HepG2 (cell line): Measurements from ENCODE around the gene RRBP1. TPM values are rescaled to one million over a fixed set of nuclear protein-coding genes. Genes with fewer than 3 reads are reported as not detected.

ENCODE experiments used
- ATF1 ChIP-seq: IDR thresholded peaks from 2 replicates; pipeline ENCODE4 v1.6.1; 2016; ENCODE audit warnings: mild to moderate bottlenecking, control low read depth
- IRX3 ChIP-seq: sonication (generic); formaldehyde crosslinking; IDR thresholded peaks from 2 replicates; pipeline ENCODE4 v1.8.1; 2023; ENCODE audit warnings: mild to moderate bottlenecking, low read depth, missing genetic modification reagents, borderline replicate concordance
- KMT2B ChIP-seq: IDR thresholded peaks from 2 replicates; pipeline ENCODE4 v1.6.1; 2016; ENCODE audit warnings: missing genetic modification reagents, missing compliant biosample characterization
- MXI1 ChIP-seq: IDR thresholded peaks from 3 replicates; pipeline ENCODE4 v1.6.1; 2012; ENCODE audit warnings: low read depth, low read length, inconsistent platforms, borderline replicate concordance
- TGIF2 ChIP-seq: IDR thresholded peaks from 2 replicates; pipeline ENCODE4 v1.6.1; 2016; ENCODE audit warnings: control low read depth, missing compliant biosample characterization
- TSC22D2 ChIP-seq: sonication (generic); formaldehyde crosslinking; IDR thresholded peaks from 2 replicates; pipeline ENCODE4 v1.5.1; 2020; ENCODE audit warnings: missing genetic modification reagents, mild to moderate bottlenecking, borderline replicate concordance
- ZKSCAN8 ChIP-seq: IDR thresholded peaks from 2 replicates; pipeline ENCODE4 v1.6.1; 2016; ENCODE audit warnings: borderline replicate concordance, missing genetic modification reagents, missing compliant biosample characterization
- ZNF138 ChIP-seq: sonication (generic); formaldehyde crosslinking; IDR thresholded peaks from 2 replicates; pipeline ENCODE4 v1.5.0; 2020; ENCODE audit warnings: mild to moderate bottlenecking, low read depth, missing genetic modification reagents
- ZNF180 ChIP-seq: sonication (generic); formaldehyde crosslinking; IDR thresholded peaks from 2 replicates; pipeline ENCODE4 v1.4.0; 2020; ENCODE audit warnings: low read depth, missing genetic modification reagents, borderline replicate concordance
- ZNF230 ChIP-seq: sonication (generic); formaldehyde crosslinking; IDR thresholded peaks from 2 replicates; pipeline ENCODE4 v1.4.0; 2020; ENCODE audit warnings: mild to moderate bottlenecking, missing genetic modification reagents
- ZNF430 ChIP-seq: sonication (generic); formaldehyde crosslinking; IDR thresholded peaks from 2 replicates; pipeline ENCODE4 v1.9.0; 2021; ENCODE audit warnings: mild to moderate bottlenecking, missing genetic modification reagents
- ZNF543 ChIP-seq: sonication (generic); formaldehyde crosslinking; IDR thresholded peaks from 2 replicates; pipeline ENCODE4 v1.4.0; 2020; ENCODE audit warnings: mild to moderate bottlenecking, missing genetic modification reagents
- ZNF749 ChIP-seq: sonication (generic); formaldehyde crosslinking; IDR thresholded peaks from 2 replicates; pipeline ENCODE4 v1.8.0; 2022; ENCODE audit warnings: mild to moderate bottlenecking, missing genetic modification reagents, moderate library complexity, borderline replicate concordance
- polyA plus RNA-seq, 8 experiments: library from polyadenylated mRNA; depleted of rRNA in 3 of 8; stranded (reverse) in 7 of 8; unstranded in 1 of 8; fragments of >200 nt; fragmentation: Illumina TruSeq in 4 of 8; extraction: Trizol in 4 of 8; gene quantifications; 2 replicates each; pipeline versions ENCODE4 v1.2.1 to v1.2.3, GENCODE V29; 2011 to 2016; ENCODE audit warnings: low read depth in 4 of 8, missing spikeins in 1 of 8, mixed read lengths in 1 of 8; ENCODE audit not compliant: insufficient read depth in 1 of 8
- total RNA-seq, 5 experiments: library from RNA; depleted of rRNA; stranded (reverse); fragments of >200 nt; fragmentation: Illumina TruSeq; extraction: Trizol; gene quantifications; 2 replicates each; pipeline ENCODE4 v1.2.3, GENCODE V29; 2016; ENCODE audit warnings: low read depth in 1 of 5
- TF ChIP-seq, protein P1 (sequence below): sonication (generic); formaldehyde crosslinking; IDR thresholded peaks from 2 replicates; pipeline ENCODE4 v1.5.1; 2020; ENCODE audit warnings: missing genetic modification reagents, mild to moderate bottlenecking, borderline replicate concordance
- TF ChIP-seq, protein P2 (sequence below): sonication (generic); formaldehyde crosslinking; IDR thresholded peaks from 2 replicates; pipeline ENCODE4 v1.5.1; 2020; ENCODE audit warnings: mild to moderate bottlenecking, missing genetic modification reagents, moderate library complexity
- TF ChIP-seq, protein P3 (sequence below): sonication (generic); formaldehyde crosslinking; IDR thresholded peaks from 2 replicates; pipeline ENCODE4 v1.8.0; 2022; ENCODE audit warnings: mild to moderate bottlenecking, missing genetic modification reagents, borderline replicate concordance
- TF ChIP-seq, protein P4 (sequence below): sonication (generic); formaldehyde crosslinking; IDR thresholded peaks from 2 replicates; pipeline ENCODE4 v1.5.0; 2020; ENCODE audit warnings: mild to moderate bottlenecking, missing genetic modification reagents, borderline replicate concordance
- TF ChIP-seq, protein P5 (sequence below): sonication (generic); formaldehyde crosslinking; IDR thresholded peaks from 2 replicates; pipeline ENCODE4 v1.5.0; 2020; ENCODE audit warnings: missing genetic modification reagents

RRBP1 gene
- total and polyA plus RNA-seq, 2 of the 13 experiments (the other 11 are each of a cell fraction or from before 2014, with no cell fraction given): 150 to 222 TPM

DNA sequence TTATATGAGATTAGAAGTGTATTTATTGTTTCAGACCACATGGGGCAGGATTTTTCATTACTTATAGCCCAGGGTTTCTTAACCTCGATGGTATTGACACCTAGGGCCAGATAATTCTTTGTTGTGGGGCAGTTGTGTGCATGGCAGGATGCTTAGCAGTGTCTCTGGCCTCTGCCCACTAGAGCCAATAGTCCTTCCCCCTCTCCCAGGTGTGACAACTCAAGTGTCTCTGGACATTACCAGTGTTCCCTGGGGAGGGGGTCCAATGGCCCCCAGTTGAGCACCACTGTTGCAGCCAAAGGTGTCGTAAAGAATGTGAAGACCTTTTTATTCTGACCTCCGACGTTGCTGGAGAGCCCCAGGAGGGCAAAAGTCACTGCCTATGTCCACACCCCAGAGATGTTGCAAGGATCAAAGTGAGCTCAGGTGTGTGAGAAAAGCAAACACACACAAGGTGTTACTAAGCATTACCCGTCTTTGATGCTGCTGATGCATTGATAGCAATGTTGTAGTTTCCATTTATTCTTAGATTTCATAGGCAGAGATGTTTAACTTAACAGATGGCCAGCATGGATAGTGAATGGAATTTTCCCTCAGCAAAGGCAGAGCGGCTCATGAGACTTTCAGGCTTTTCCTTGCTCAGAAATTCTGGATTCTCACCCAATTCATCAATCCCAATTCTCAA, 39.9 kb upstream of the RRBP1 start (continued):
- TF ChIP-seq, protein P1, sequence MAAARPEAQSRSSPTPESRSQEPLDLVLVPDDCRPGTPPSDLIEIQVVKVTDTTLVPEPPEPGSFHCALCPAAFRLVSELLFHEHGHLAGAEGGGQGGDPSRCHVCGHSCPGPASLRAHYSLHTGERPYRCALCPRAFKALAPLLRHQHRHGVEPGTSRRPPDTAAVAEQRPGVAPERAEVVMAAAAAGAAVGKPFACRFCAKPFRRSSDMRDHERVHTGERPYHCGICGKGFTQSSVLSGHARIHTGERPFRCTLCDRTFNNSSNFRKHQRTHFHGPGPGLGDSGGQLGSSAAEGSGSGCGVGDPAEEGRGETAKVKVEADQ (CRISPR knock-in tag): peak; percentile 64; the same call in 1 of the 2 replicates
- TF ChIP-seq, protein P2, sequence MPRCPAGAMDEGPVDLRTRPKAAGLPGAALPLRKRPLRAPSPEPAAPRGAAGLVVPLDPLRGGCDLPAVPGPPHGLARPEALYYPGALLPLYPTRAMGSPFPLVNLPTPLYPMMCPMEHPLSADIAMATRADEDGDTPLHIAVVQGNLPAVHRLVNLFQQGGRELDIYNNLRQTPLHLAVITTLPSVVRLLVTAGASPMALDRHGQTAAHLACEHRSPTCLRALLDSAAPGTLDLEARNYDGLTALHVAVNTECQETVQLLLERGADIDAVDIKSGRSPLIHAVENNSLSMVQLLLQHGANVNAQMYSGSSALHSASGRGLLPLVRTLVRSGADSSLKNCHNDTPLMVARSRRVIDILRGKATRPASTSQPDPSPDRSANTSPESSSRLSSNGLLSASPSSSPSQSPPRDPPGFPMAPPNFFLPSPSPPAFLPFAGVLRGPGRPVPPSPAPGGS (CRISPR knock-in tag): peak; percentile 9; the same call in 1 of the 2 replicates
- TF ChIP-seq ZNF543 (peak; percentile 97), ZNF430 (CRISPR knock-in tag) (no peak; the same call in 1 of the 2 replicates), TGIF2 (peak; percentile 98), ATF1 (CRISPR knock-in tag) (peak; percentile 90), ZNF180 (CRISPR knock-in tag) (peak; percentile 95; the same call in 1 of the 2 replicates), TSC22D2 (CRISPR knock-in tag) (peak; percentile 65; the same call in 1 of the 2 replicates), ZKSCAN8 (CRISPR knock-in tag) (peak; percentile 89), ZNF230 (CRISPR knock-in tag) (peak; percentile 90; the same call in 1 of the 2 replicates), ZNF138 (no peak), MXI1 (peak; percentile 39; the same call in 1 of the 3 replicates), KMT2B (CRISPR knock-in tag) (no peak), ZNF749 (peak; percentile 84), IRX3 (CRISPR knock-in tag) (peak; percentile 96; the same call in 1 of the 2 replicates)
- TF ChIP-seq, protein P3, sequence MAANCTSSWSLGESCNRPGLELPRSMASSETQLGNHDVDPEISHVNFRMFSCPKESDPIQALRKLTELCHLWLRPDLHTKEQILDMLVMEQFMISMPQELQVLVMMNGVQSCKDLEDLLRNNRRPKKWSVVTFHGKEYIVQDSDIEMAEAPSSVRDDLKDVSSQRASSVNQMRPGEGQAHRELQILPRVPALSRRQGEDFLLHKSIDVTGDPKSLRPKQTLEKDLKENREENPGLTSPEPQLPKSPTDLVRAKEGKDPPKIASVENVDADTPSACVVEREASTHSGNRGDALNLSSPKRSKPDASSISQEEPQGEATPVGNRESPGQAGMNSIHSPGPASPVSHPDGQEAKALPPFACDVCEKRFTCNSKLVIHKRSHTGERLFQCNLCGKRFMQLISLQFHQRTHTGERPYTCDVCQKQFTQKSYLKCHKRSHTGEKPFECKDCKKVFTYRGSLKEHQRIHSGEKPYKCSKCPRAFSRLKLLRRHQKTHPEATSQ (CRISPR knock-in tag): peak; percentile 97; the same call in 1 of the 2 replicates
- TF ChIP-seq, protein P4, sequence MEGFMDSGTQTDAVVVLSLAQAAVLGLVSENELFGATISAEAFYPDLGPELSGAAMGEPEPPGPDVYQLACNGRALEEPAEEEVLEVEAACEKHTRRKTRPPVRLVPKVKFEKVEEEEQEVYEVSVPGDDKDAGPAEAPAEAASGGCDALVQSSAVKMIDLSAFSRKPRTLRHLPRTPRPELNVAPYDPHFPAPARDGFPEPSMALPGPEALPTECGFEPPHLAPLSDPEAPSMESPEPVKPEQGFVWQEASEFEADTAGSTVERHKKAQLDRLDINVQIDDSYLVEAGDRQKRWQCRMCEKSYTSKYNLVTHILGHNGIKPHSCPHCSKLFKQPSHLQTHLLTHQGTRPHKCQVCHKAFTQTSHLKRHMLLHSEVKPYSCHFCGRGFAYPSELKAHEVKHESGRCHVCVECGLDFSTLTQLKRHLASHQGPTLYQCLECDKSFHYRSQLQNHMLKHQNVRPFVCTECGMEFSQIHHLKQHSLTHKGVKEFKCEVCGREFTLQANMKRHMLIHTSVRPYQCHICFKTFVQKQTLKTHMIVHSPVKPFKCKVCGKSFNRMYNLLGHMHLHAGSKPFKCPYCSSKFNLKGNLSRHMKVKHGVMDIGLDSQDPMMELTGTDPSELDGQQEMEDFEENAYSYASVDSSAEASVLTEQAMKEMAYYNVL (CRISPR knock-in tag): peak; percentile 98
- TF ChIP-seq, protein P5, sequence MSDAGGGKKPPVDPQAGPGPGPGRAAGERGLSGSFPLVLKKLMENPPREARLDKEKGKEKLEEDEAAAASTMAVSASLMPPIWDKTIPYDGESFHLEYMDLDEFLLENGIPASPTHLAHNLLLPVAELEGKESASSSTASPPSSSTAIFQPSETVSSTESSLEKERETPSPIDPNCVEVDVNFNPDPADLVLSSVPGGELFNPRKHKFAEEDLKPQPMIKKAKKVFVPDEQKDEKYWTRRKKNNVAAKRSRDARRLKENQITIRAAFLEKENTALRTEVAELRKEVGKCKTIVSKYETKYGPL: no peak; the same call in 1 of the 2 replicates
